K562 (cell line): ENCODE measurements around the gene TIMP2. TPM values are rescaled to one million over a fixed set of nuclear protein-coding genes. Genes with fewer than 3 reads are reported as not detected.

ENCODE experiments used
- JUND ChIP-seq, 2 experiments: IDR thresholded peaks; 2 replicates in 1 of 2; 3 replicates in 1 of 2; pipeline ENCODE4 v1.6.1; 2011; ENCODE audit warnings: borderline replicate concordance in 2 of 2, low read depth in 2 of 2, low read length in 2 of 2, improper control_type of control experiment in 1 of 2, missing biosample characterization in 1 of 2, missing genetic modification characterization in 1 of 2, missing genetic modification reagents in 1 of 2
- STAG1 ChIP-seq: sonication (generic); formaldehyde crosslinking; IDR thresholded peaks from 2 replicates; pipeline ENCODE4 v1.5.0; 2020; ENCODE audit warnings: missing genetic modification reagents, borderline replicate concordance
- STAT5A ChIP-seq: IDR thresholded peaks from 2 replicates; pipeline ENCODE4 v1.6.1; 2012; ENCODE audit warnings: low read length, inconsistent platforms, borderline replicate concordance
- TFAM ChIP-seq: fragments of 250-450 bp; sonication (Bioruptor Pico); conservative IDR thresholded peaks from 2 replicates; pipeline ENCODE4 v1.5.0; 2021; ENCODE audit warnings: mild to moderate bottlenecking, moderate library complexity
- ZFP36 ChIP-seq: fragments of 150-350 bp; IDR thresholded peaks from 2 replicates; pipeline ENCODE4 v1.6.1; 2018; ENCODE audit warnings: low read length, low read depth; ENCODE audit not compliant: partially characterized antibody
- ZNF407 ChIP-seq: fragments of 450-650 bp; IDR thresholded peaks from 2 replicates; pipeline ENCODE4 v1.6.1; 2016; ENCODE audit warnings: low read depth
- ZNF655 ChIP-seq: fragments of 250-450 bp; sonication (Bioruptor Pico); IDR thresholded peaks from 2 replicates; pipeline ENCODE4 v1.5.0; 2021
- polyA plus RNA-seq, 8 experiments: library from polyadenylated mRNA; depleted of rRNA in 4 of 8; stranded (reverse) in 5 of 8; unstranded in 3 of 8; fragments of >200 nt; fragmentation: Nextera tagmentation in 2 of 8; fragmentation: Illumina TruSeq in 1 of 8; extraction: Ambion mirVana in 2 of 8; extraction: Trizol in 1 of 8; gene quantifications; 2 replicates each; pipeline versions ENCODE4 v1.2.1 to v1.2.3, GENCODE V29; 2011 to 2014; ENCODE audit warnings: inconsistent platforms in 1 of 8, missing spikeins in 1 of 8
- total RNA-seq, 7 experiments: library from RNA; depleted of rRNA in 6 of 7; stranded (reverse); fragments of >200 nt in 6 of 7; fragmentation: Illumina TruSeq in 2 of 7; extraction: Trizol in 2 of 7; gene quantifications; 2 replicates each; pipeline versions ENCODE4 v1.2.1 to v1.2.3, GENCODE V29; 2011 to 2021; ENCODE audit warnings: low replicate concordance in 1 of 7

The TIMP2 gene
- total and polyA plus RNA-seq, 9 of the 15 experiments (the other 6 are each of a cell fraction or from before 2014, with no cell fraction given) = 0.55 TPM; not detected in 8

- TF ChIP-seq ZNF655 (CRISPR knock-in tag) (no peak), ZFP36 (peak; percentile 14), TFAM (CRISPR knock-in tag) (no peak), STAG1 (CRISPR knock-in tag) (peak; percentile 55; the same call in 1 of the 2 replicates), JUND (IDR thresholded peaks at IDR 0.05; ENCODE audit: borderline replicate concordance, low read depth, low read length) (0 out of 2 replicates have a peak, but pooled peaks have one; percentile 26), JUND (tag; IDR thresholded peaks at IDR 0.05; ENCODE audit: borderline replicate concordance, low read depth, low read length) (no peak; the same call in 2 of the 3 replicates), STAT5A (no peak), ZNF407 (peak; percentile 32; the same call in 1 of the 2 replicates)
Observed at GRCh38 chr17:78970834-78971755, 45.9 kb upstream of the TIMP2 start (continued).
